GM12874 (cell line): ENCODE measurements around the gene NFATC2.

Experiments used
- CTCF ChIP-seq: IDR thresholded peaks from 2 replicates; pipeline ENCODE4 v1.5.1; 2011; ENCODE audit warnings: low read depth, mild to moderate bottlenecking, control low read depth, low read length, moderate library complexity; ENCODE audit not compliant: insufficient read depth

Gene NFATC2

GRCh38 chr20:51358032-51358724 lies 184.3 kb downstream of the NFATC2 start:
- no peak for TF ChIP-seq CTCF

GRCh38 chr20:51357543-51357942 lies 185.0 kb downstream of the NFATC2 start:
- no peak for TF ChIP-seq CTCF

GRCh38 chr20:51356871-51357270 lies 185.6 kb downstream of the NFATC2 start:
- TF ChIP-seq CTCF = no peak

GRCh38 chr20:51354769-51355319 lies 187.7 kb downstream of the NFATC2 start:
- no peak for TF ChIP-seq CTCF

GRCh38 chr20:51354191-51354768 lies 188.2 kb downstream of the NFATC2 start:
- TF ChIP-seq CTCF = no peak

- TF ChIP-seq CTCF = no peak
Observed at GRCh38 chr20:51353491-51353890, 189.0 kb downstream of the NFATC2 start.

- no peak for TF ChIP-seq CTCF
Observed at GRCh38 chr20:51352791-51353190, 189.7 kb downstream of the NFATC2 start.
